Caki2 (cell line): Measurements from ENCODE around the gene KRT6B. TPM values are rescaled to one million over a fixed set of nuclear protein-coding genes. Genes with fewer than 3 reads are reported as not detected.
"Not testable (repeated sequence)": the region's sequence is repeated elsewhere in the genome, so short reads cannot be mapped to it uniquely, and the experiment has no call there.

ENCODE experiments used
- DNase-seq: peaks from one replicate; pipeline ENCODE4 v3.0.0-alpha.2; 2015; ENCODE audit warnings: low read depth
- in situ Hi-C: cut with HindIII; loops from 2 replicates; pipeline ENCODE4 v1.10.0; 2016; ENCODE audit warnings: low sequenced_read_pairs, low pct_unique_long_range_greater_than_20kb, mixed read lengths
- total RNA-seq: library from RNA; depleted of rRNA; stranded (reverse); fragments of >200 nt; shearing (Covaris generic); gene quantifications from 2 replicates; pipeline ENCODE4 v1.2.3, GENCODE V29; 2014; ENCODE audit warnings: low replicate concordance

The KRT6B gene
- total RNA-seq, 1 experiment from 2014 or later, result not detected

DNA sequence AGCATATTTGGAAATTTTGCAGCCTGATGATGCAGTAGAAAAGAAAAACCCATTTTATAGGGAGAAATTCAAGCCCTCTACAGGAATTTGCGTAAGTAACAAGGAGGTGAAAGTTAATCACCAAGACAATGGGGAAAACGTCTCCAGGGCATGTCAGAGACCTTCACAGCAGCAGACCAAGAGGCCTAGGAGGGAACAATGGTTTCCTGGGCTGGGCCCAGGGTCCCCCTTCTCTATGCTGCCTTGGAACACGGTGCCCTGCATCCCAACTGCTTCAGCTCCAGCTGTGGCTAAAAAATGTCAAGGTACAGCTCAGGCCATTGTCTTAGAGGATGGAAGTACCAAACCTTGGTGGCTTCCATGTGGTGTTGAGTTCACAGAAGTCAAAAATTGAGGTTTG lies 28.1 kb upstream of the KRT6B start:
- no peak for DNase-seq
- in situ Hi-C loops, result no loop called here

DNA sequence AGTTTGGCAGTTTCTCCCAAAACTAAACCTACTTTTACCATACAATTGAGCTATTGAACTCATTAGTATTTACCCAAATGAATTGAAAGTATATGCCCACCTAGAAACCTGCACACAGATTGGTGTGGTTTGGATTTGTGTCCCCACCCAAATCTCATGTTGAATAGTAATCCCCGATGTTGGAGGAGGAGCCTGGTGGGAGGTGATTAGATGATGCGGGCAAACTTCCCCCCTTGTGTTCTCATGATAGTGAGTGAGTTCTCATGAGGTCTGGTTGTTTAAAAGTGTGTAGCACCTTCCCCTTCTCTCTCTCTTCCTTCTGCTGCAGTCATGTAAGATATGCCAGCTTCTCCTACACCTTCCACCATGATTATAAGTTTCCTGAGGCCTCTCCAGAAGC lies 25.7 kb upstream of the KRT6B start:
- in situ Hi-C loops, result no loop called here
- no peak for DNase-seq

DNA sequence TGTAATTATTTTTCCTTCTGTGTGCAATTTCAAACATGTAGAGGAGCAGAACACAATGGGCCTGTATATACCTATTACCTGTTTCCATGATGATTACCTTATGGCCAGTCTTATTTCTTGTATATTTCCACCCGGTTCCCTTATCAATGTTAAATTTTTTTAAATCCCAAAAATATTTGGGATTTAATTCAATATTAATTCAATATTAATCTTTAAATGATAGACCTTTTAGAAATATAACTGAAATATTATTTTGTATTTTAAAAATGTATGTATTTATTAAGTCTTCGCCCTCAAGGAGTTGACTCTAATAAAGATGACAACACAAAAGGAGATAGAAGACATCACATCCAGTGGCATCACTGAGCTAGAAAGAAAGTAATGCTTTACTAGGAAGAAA lies 22.3 kb upstream of the KRT6B start:
- in situ Hi-C loops, result no loop called here
- no peak for DNase-seq

DNA sequence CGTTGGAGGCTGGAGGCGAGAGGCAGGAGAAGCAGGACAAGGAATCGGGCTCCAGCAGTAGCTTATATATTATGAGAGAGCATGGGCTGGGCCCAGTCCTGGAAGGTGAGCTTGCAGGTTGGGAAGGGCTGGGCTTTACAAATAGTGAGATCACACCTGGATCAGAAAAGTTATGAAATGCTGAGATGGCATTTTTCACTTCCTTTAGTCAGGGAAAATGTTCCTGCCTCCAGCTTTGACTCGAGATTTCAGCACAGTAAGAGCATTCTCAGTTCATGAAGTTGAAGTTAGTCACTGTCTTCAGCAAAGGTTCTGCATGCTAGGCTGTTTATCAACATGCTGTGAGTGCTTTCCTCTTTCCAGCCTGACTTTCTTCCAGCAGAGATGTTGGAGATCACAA lies 21.8 kb upstream of the KRT6B start, which contains the start of gene KRT6C:
KRT6C (minus strand) TSS at position 38 of the 400 bp plus-strand sequence. CDS start 68 bp downstream, outside the sequence.
- no peak for DNase-seq
- in situ Hi-C loops, result no loop called here

DNA sequence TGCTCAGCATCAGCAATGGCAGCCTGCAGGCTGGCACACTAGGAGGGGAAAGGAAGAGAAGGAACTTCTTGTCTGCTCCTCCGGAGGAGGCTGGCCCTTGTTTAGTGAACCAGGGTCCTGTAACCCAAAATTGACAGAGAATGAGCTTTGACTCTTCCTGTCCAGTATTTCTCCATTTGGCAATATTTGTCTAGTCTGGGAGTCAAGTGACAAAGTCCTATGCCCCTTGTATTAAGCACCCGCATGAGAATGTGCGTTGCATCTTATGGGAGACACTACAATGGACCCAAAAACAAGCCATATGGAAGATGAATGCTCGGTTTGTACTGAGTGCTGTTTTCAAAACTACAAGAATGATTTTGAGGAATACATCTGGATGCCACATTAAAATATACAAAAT lies 17.9 kb upstream of the KRT6B start:
- DNase-seq, result no peak
- in situ Hi-C loops, result no loop called here

DNA sequence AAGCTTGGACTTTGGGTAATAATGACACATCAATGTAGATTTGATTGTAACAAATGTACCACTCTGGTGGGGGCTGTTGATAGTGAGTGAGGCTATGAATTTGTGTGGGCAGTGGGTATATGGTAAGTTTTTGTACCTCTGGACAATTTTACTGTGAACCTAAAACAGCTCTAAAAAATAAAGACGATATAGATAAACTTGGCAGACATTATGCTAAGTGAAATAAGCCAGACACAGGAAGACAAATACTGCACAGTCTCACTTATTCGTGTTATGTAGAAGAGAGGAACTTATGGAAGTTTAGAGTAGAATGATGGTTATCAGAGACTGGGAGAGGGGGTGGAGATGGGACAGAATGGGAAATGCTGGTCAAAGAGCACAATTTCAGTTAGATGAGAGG lies 13.0 kb upstream of the KRT6B start:
- in situ Hi-C loops, result no loop called here
- DNase-seq, result no peak

DNA sequence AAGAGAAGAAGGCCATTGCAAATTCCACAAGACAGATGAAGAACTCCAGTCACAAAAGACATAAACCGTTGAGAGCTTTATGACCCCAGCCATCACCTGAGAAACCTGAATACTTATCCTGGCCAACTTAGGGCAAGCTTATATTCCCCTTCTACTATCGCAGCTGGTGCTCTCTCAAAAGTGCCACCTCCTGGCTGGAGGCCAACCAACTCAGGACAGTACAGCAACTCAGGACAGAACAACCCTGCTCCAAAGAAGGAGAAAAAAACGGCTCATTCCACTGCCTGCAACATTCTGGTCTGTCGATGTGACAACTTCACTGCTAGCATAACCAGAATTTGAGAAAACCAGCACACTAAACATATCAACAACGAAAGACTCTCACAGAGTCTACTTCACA lies 9.7 kb upstream of the KRT6B start:
- no peak for DNase-seq
- in situ Hi-C loops, result no loop called here

DNA sequence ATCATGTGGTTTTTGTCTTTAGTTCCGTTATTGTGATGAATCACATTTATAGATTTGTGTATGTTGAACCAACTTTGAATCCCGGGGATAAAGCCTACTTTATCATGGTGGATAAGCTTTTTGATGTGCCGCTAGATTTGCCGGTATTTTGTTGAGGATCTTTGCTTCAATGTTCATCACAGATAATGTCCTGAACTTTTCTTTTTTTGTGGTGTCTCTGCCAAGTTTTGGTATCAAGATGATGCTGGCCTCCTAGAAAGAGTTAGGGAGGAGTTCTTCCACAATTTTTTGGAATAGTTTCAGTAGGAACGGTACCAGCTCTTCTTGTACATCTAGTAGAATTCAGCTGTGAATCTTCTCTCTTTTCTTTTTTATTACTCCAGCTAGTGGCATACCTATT lies 6.9 kb upstream of the KRT6B start:
- in situ Hi-C loops, result no loop called here
- no peak for DNase-seq

DNA sequence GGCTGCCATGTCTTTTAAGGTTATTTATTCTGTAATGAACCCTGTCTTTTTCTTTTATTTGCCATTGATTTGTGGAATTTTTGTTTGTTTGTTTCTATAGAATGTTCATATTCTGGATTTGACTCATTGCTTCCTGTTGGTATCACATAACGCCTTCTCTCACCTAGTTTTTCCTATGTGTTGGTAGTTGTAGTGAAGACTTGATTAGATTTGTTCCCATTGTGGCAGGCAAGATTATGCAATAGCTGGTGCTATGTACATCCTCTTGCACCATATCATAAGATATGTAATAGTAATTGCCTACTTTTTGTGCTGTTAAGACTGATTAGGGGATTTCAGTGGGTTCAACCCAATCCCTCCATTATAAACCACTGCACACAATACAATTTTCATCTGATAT lies 3.9 kb upstream of the KRT6B start:
- in situ Hi-C loops, result no loop called here
- DNase-seq, result no peak

DNA sequence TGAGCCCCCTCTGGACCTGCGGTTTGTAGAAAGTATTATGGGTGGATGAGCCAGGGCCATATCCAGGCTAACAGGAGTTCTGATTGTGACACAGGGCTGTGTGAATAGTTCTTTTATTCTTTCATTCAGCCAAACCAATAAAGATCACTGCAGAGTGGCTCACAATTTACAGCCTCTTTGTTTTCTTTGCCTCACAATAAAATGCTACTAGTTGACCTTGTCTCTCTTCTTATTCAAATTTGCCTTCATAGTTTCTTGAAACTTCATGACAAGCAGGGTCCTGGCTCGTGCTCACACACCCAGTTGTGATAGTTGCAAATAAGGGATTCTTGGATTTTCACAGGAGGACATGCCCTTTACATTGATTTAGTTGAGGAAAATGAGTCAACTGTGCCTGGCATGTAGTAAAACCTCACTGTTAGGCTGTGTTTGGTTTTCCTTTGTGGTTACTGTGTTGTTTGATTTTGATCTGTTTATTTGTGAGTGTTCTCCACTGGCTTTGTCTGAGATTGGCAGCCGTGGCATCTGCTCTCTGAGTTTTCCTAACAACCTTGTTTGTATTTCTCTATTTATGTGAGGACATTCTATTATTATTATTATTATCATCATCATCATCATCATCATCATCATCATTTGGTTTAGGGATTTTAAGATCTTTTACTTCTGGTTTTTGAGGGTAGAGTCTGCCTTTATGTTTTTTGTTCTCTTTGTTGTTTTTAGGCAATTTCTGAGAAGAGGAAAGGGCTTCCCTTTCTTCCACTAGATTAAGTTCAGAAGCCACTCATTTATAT lies 2.7 kb upstream of the KRT6B start:
- in situ Hi-C loops, result no loop called here

DNA sequence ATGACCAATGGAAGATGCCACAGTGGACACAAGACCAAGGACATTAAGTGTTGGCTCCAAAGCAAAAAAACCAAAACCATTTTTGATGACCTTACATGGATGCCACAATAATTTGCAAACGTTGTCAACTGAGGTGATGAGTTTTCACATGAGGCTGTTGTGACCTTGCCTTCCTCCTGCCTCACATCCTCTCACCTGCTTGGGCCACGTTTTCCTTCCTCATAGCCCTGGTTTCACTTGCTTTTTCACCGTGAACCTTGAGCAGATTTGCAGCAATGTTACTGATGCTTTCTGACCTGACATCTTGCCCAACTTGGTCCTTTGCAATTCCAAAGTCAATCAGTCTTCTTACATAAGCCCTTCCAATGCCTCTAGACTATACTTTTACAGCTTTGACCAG lies 3.7 kb downstream of the KRT6B start:
- in situ Hi-C loops, result no loop called here
- DNase-seq, result no peak

More for the DNA sequence above, 2.7 kb upstream of the KRT6B start:
- no peak for DNase-seq

DNA sequence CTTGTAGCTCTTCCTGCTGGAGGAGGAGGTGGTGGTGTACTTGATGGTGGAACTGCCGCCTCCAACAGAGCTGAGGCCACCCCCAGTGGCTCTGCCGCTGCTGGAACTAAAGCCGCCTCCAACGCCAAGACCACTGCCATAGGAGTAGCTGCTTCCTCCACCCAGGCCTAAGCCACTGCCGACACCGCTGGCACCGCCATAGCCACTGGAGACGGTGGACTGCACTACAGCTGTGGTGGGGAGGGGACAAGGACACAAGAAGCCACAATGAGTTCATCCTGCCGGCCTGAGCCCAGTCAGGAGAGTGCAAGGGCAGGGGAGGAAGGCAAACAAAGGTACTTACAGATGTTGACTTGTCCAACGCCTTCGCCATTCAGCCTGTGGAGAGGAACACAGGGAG lies 4.8 kb downstream of the KRT6B start:
- in situ Hi-C loops, DNase-seq: not testable (repeated sequence)

DNA sequence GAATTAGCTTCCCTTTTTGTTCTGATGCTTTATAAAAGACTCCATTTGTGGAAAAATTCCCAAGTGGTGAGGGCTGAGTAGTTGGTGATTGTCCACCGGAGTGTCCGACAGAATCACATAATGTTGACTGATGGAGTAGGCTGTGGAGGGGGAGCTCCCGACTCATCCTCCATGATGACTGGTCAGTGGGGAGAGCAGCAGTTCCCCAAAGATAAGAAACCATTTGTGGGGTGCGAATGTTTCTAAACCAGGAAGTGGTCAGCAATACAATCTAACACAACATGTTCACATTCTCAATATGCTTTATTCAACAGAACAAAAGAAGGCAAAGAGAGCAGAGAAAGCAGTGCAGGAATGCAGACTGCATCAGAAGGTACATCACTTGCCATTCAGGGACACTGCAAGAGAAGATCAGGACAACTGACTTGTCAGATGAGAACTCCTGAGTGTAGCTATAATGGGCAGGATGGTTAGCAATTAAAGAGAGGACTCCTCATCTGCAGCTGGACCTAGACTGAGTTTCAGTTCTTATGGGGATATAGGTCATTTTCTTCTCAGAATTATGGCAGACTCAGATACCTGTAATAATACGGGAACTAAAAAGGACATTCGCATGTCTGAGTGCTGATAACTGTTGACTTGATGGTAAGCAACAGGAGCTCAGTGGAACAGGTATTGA lies 5.4 kb downstream of the KRT6B start:
- in situ Hi-C loops, result no loop called here
- no peak for DNase-seq

DNA sequence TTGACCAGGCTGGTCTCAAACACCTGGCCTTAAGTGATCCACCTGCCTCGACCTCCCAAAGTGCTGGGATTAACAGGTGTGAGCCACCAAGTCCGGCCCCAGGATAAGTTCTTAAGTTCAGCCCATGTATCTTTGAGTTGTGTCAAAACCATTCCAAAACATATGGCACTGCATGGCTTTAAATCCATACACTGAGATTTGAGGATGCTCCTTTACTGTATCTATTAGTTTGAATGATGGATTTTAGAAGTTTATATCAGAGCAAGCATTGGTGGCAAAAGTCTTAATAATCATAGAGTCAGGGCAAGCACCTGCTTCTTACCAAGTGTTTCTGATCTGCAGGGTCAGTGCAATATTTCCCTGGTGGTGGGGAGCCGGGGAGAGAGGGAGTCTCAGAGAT lies 6.1 kb downstream of the KRT6B start:
- in situ Hi-C loops, result no loop called here
- no peak for DNase-seq

DNA sequence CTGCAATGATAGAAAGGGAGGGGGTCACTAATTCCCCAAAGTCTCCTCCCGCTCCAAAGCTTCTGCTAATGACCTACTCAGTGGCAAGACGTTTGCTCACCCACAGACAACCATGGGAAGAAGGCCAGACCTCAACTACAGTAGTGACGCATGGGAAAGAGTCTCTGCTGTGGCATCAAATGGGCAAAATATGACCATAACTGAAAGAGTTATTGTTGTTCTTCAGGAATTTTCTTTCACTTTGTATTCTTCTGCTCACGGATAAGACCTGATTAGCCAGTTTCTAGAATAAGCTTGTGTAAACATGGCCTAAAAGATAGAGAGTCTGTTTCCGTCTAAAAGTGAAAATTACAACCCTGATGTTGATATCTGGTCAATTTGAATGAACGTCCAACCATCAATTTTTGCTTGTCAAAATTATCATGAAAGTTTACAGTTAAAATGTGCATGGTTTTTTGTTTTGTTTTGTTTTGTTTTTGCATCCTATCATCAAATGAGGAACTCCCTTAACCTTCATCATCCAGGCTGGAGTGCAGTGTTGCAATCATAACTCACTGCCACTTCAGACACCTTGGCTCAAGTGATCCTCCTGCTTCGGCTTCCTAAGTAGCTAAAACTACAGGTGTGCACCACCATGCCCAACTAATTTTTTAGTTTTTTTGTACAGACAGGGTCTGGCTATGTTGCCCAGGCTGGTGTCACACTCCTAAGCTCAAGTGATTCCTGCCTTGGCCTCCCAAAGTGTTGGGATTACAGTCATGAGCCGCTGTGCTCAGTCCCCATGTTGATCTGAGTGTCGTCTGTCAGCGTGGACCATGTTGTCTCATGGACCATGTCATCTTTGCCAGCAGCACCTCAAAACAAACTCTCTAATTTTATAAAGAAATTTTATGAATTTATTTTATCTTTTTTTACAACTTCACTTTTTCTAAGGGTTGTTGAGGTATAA lies 7.0 kb downstream of the KRT6B start:
- no peak for DNase-seq
- in situ Hi-C loops, result no loop called here

DNA sequence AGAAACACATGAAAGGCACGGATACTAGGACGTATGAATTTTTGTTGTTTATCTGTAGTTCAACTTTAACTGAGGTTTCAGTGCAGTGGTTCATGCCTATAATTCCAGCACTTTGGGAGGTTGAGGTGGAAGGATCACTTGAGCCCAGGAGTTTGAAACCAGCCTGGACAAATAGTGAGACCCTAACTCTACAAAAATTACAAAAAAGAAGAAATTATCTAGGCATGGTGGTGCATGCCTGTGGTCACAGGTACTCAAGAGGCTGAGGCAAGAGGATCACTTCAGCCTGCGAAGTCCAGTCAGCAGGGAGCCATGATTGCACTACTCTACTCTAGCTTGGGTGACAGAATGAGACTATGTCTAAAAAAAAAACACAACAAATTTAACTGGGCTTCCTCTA lies 8.0 kb downstream of the KRT6B start:
- DNase-seq, result no peak
- in situ Hi-C loops, result no loop called here

DNA sequence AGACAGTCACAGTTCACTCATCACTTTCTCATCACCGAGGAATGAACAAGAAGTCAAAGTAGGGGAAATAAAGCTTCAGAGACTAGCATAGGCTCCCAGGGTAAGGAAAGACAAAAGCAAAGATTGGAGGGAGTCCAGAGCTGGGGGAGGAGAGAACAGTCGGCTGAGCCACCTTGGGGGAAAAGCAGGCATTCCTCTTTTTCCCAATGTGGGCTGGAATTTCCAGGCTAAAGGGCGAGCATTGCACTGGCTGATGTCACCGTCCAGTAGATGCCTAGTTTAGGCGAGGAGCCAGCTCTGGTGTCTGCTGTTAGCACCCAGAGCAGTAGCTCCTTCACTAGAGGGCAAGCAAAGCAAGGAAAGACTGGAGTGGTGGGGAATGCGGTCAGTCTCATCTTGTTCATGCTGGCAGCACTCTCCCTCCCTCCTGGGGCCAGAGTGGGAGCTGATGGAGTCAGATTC lies 9.3 kb downstream of the KRT6B start:
- in situ Hi-C loops, result no loop called here

DNA sequence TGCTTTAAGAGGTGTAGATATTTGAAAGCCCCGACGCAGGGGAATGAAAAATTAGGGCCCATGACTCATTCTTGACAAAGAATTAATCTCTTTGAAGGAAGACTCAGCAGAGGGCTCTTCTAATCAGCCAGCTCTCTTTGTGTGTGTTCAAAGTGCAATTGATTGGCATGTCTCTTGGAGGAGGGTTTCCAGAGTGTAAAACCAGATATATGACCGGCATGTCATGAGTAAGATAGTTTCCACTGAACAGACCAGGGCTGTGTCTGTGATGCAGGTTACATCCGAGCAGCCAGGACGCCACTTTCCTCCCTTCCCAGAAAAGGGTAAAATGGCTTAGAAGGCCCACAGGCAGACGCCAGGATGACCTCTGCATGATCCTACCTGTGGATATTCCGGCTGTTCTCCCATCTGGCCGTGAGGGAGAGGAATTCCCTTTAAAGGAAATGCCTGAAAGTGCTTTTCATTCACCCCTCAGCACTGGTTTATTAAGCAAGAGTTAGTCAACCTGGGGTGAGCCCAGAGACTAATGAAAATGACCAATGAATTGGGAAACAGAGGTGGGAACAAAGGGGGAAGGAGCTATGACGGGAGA lies 10.5 kb downstream of the KRT6B start:
- in situ Hi-C loops, result no loop called here
- DNase-seq, result no peak

More for the DNA sequence above, 9.3 kb downstream of the KRT6B start:
- peak; percentile 81 for DNase-seq
